HepG2 (cell line): ENCODE measurements around the gene TMEM271. TPM values are rescaled to one million over a fixed set of nuclear protein-coding genes. Genes with fewer than 3 reads are reported as not detected.

Experiments
- ATAC-seq: fragments of 200-7000 bp; cut with Tn5 transposase; 3 replicates; pipeline ENCODE4 v1.9.1; 2020; ENCODE audit warnings: mild to moderate bottlenecking, moderate library complexity
- BruUV-seq: library from RNA; stranded (reverse); fragments of 400-500 nt; replicated peaks from 2 replicates; lab custom pipeline; 2021; lab: Mats Ljungman, UMichigan
- CTCF ChIA-PET: fragments of 300-600 bp; formaldehyde crosslinking; extraction: SDS; loops from one replicate; lab custom pipeline; 2021; ENCODE audit warnings: low total read pairs, inconsistent platforms, low intra/inter-chr PET ratio; lab: Yijun Ruan, JAX
- POLR2A ChIA-PET: fragments of 350-600 bp; sonication (Branson Sonifier 250); formaldehyde crosslinking; loops from one replicate; lab custom pipeline; 2020; ENCODE audit warnings: antibody characterized with exemption, inconsistent platforms; lab: Yijun Ruan, JAX
- DNase-seq: peaks from one replicate; pipeline ENCODE4 v3.0.0-alpha.2; 2015; ENCODE audit warnings: low spot score
- FAIRE-seq: peaks from 3 replicates; lab custom pipeline; 2011; peaks lifted over from hg19 to GRCh38; lab: Jason Lieb, UNC
- H2AFZ ChIP-seq: one replicate; pipeline ENCODE4 v1.6.1; 2011; ENCODE audit warnings: low read length, inconsistent platforms
- H3K27ac ChIP-seq: fragments of 300-600 bp; 3 replicates; pipeline ENCODE4 v1.8.0; 2011; ENCODE audit warnings: mixed run types, mild to moderate bottlenecking, mixed read lengths, low read length, inconsistent platforms; ENCODE audit not compliant: insufficient read depth; ENCODE audit errors: extremely low read length
- H3K27me3 ChIP-seq, 2 experiments: fragments of 200-600 bp in 1 of 2; 2 replicates in 1 of 2; 3 replicates in 1 of 2; pipeline versions ENCODE4 v1.6.0 to v1.8.0; 2011; ENCODE audit warnings: low read length in 2 of 2, mild to moderate bottlenecking in 2 of 2, moderate library complexity in 2 of 2, inconsistent platforms in 1 of 2; ENCODE audit not compliant: insufficient read depth in 2 of 2, control insufficient read depth in 1 of 2
- H3K36me3 ChIP-seq, 2 experiments: fragments of 200-600 bp in 1 of 2; replicated peaks in 1 of 2; 2 replicates in 1 of 2; 3 replicates in 1 of 2; pipeline versions ENCODE4 v1.5.1 to v1.8.0; 2011; ENCODE audit warnings: low read length in 2 of 2, inconsistent platforms in 1 of 2; ENCODE audit not compliant: insufficient read depth in 2 of 2, control insufficient read depth in 1 of 2
- H3K4me1 ChIP-seq: 2 replicates; pipeline ENCODE4 v1.5.1; 2012; ENCODE audit warnings: low read length, inconsistent platforms; ENCODE audit not compliant: insufficient read depth
- H3K4me2 ChIP-seq: 2 replicates; pipeline ENCODE4 v1.6.0; 2011; ENCODE audit warnings: low read depth, low read length, inconsistent platforms
- H3K4me3 ChIP-seq, 3 experiments: fragments of 200-600 bp in 1 of 3; sonication (generic), shearing (Covaris generic) in 1 of 3; replicated peaks in 1 of 3; 2 replicates each; pipeline ENCODE4 v1.5.1; 2011 to 2016; ENCODE audit warnings: low read length in 3 of 3, inconsistent platforms in 2 of 3, low read depth in 2 of 3, mild to moderate bottlenecking in 2 of 3, control low read depth in 1 of 3, mixed read lengths in 1 of 3; ENCODE audit not compliant: insufficient read depth in 1 of 3
- H3K79me2 ChIP-seq: one replicate; pipeline ENCODE4 v1.6.1; 2011; ENCODE audit warnings: low read length, inconsistent platforms; ENCODE audit not compliant: insufficient read depth
- H3K9ac ChIP-seq: 2 replicates; pipeline ENCODE4 v1.6.0; 2011; ENCODE audit warnings: mild to moderate bottlenecking, low read depth, low read length, inconsistent platforms; ENCODE audit not compliant: insufficient read depth
- H3K9me3 ChIP-seq: 2 replicates; pipeline ENCODE4 v1.5.1; 2012; ENCODE audit warnings: mild to moderate bottlenecking, low read length
- H4K20me1 ChIP-seq: 2 replicates; pipeline ENCODE4 v1.6.0; 2011; ENCODE audit warnings: inconsistent platforms, mild to moderate bottlenecking, low read length, moderate library complexity; ENCODE audit not compliant: insufficient read depth
- FOXC1 ChIP-seq: sonication (generic); formaldehyde crosslinking; IDR thresholded peaks from 2 replicates; pipeline ENCODE4 v1.8.0; 2022; ENCODE audit warnings: mild to moderate bottlenecking, missing genetic modification reagents, borderline replicate concordance
- KLF13 ChIP-seq: sonication (generic); formaldehyde crosslinking; IDR thresholded peaks from 2 replicates; pipeline ENCODE4 v1.4.0; 2020; ENCODE audit warnings: mild to moderate bottlenecking, missing genetic modification reagents
- NR1H2 ChIP-seq: sonication (generic); formaldehyde crosslinking; IDR thresholded peaks from 2 replicates; pipeline ENCODE4 v1.8.1; 2022; ENCODE audit warnings: low read depth, missing genetic modification reagents, borderline replicate concordance
- PAX8 ChIP-seq: sonication (generic); formaldehyde crosslinking; IDR thresholded peaks from 2 replicates; pipeline ENCODE4 v1.8.0; 2022; ENCODE audit warnings: mild to moderate bottlenecking, missing genetic modification reagents, borderline replicate concordance
- POLR2G ChIP-seq: fragments of 200-400 bp; formaldehyde crosslinking; IDR thresholded peaks from 2 replicates; pipeline ENCODE4 v1.6.1; 2018; ENCODE audit warnings: mild to moderate bottlenecking, low read depth, low read length, moderate library complexity
- REPIN1 ChIP-seq: sonication (generic); formaldehyde crosslinking; IDR thresholded peaks from 2 replicates; pipeline ENCODE4 v1.8.0; 2022; ENCODE audit warnings: missing genetic modification reagents, low read depth, mild to moderate bottlenecking, borderline replicate concordance
- TEAD2 ChIP-seq: sonication (generic); formaldehyde crosslinking; IDR thresholded peaks from 2 replicates; pipeline ENCODE4 v1.9.0; 2021; ENCODE audit warnings: missing genetic modification reagents
- ZFP1 ChIP-seq: IDR thresholded peaks from 2 replicates; pipeline ENCODE4 v1.6.1; 2016
- ZNF468 ChIP-seq: sonication (generic); formaldehyde crosslinking; IDR thresholded peaks from 2 replicates; pipeline ENCODE4 v1.8.0; 2022; ENCODE audit warnings: mild to moderate bottlenecking, moderate library complexity, missing genetic modification reagents
- ZNF724P ChIP-seq: sonication (generic); formaldehyde crosslinking; IDR thresholded peaks from 2 replicates; pipeline ENCODE4 v1.8.0; 2022; ENCODE audit warnings: missing genetic modification reagents, borderline replicate concordance
- WGBS: methylation state at CpG from one replicate; pipeline ENCODE4 v1.1.6; 2017; ENCODE audit warnings: low lambda C conversion rate; 5-methylcytosine and 5-hydroxymethylcytosine counted together
- in situ Hi-C: cut with HindIII; loops from 2 replicates; pipeline ENCODE4 v1.10.0; 2017; ENCODE audit warnings: low pct_unique_long_range_greater_than_20kb; ENCODE audit not compliant: extremely low pct_ligation_motif_present
- intact Hi-C: fragments of 100-400 bp; cut with micrococcal nuclease; formaldehyde crosslinking; loops from one replicate; pipeline ENCODE4 v1.10.0; 2022; ENCODE audit not compliant: unreplicated experiment
- polyA plus RNA-seq, 8 experiments: library from polyadenylated mRNA; depleted of rRNA in 3 of 8; stranded (reverse) in 7 of 8; unstranded in 1 of 8; fragments of >200 nt; fragmentation: Illumina TruSeq in 4 of 8; extraction: Trizol in 4 of 8; gene quantifications; 2 replicates each; pipeline versions ENCODE4 v1.2.1 to v1.2.3, GENCODE V29; 2011 to 2016; ENCODE audit warnings: low read depth in 4 of 8, missing spikeins in 1 of 8, mixed read lengths in 1 of 8; ENCODE audit not compliant: insufficient read depth in 1 of 8
- total RNA-seq, 5 experiments: library from RNA; depleted of rRNA; stranded (reverse); fragments of >200 nt; fragmentation: Illumina TruSeq; extraction: Trizol; gene quantifications; 2 replicates each; pipeline ENCODE4 v1.2.3, GENCODE V29; 2016; ENCODE audit warnings: low read depth in 1 of 5
- TF ChIP-seq, protein P1 (sequence below): sonication (generic); formaldehyde crosslinking; IDR thresholded peaks from 2 replicates; pipeline ENCODE4 v1.4.0; 2020; ENCODE audit warnings: missing genetic modification reagents
- TF ChIP-seq, protein P2 (sequence below): sonication (generic); formaldehyde crosslinking; IDR thresholded peaks from 2 replicates; pipeline ENCODE4 v1.5.1; 2020; ENCODE audit warnings: missing genetic modification reagents, mild to moderate bottlenecking, borderline replicate concordance
- TF ChIP-seq, protein P3 (sequence below), 2 experiments: sonication (generic) in 1 of 2; formaldehyde crosslinking in 1 of 2; IDR thresholded peaks; 2 replicates each; pipeline versions ENCODE4 v1.4.0 to v1.6.1; 2016 to 2020; ENCODE audit warnings: borderline replicate concordance in 1 of 2, low read depth in 1 of 2, mild to moderate bottlenecking in 1 of 2, missing genetic modification reagents in 1 of 2

The TMEM271 gene
- total and polyA plus RNA-seq, 2 of the 13 experiments (the other 11 are each of a cell fraction or from before 2014, with no cell fraction given), result not detected

DNA sequence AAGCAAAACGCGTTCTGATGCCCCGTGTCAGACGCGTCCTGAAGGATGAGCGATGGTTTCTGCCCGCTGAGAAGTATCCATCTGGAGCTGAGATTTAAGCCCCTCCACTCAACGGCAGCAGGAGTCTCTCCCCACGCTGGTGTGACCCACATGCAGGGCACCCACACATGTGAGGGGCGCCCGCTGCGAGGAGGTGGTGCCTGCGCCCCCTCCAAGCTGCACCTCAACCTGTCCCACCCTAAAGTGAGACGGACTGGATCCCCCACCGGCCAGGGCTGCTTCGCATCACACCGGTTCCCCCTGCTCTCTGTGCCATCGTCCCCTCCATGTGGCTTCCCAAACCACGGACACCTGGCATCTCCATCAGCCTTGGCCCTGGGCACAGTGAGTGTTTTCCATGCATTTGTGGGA lies 44.8 kb upstream of the TMEM271 start:
- Histone ChIP-seq H4K20me1 (no peaks in the 10 kb centered on the region), H3K36me3 (no peaks in the 10 kb centered on the region), H3K4me2 (no peak overlapping the region), H3K4me3 (no peak overlapping the region), H2AFZ (no peak overlapping the region), H3K27me3 (peaks cover 5 to 57% of the 10 kb centered on the region in 2 experiments; a peak in 4 of 5 replicates), H3K79me2 (no peaks in the 10 kb centered on the region), H3K9ac (no peak overlapping the region), H3K9me3 (no peaks in the 10 kb centered on the region), H3K27ac (no peak overlapping the region), H3K4me1 (no peaks in the 10 kb centered on the region)
- in situ Hi-C loops (no loop called here), intact Hi-C loops (no loop called here)
- CTCF ChIA-PET, result no interaction called here
- no peak for DNase-seq
- POLR2A ChIA-PET, result no interaction called here
- ATAC-seq, result no peak
- no peak for FAIRE-seq
- no TSS peak for BruUV-seq
- WGBS, result 20% methylated on average over 4 of the region's 19 CpGs
- TF ChIP-seq KLF13 (CRISPR knock-in tag), result no peak
- TF ChIP-seq ZNF468 (CRISPR knock-in tag), result no peak
- no peak for TF ChIP-seq ZFP1 (CRISPR knock-in tag)
- TF ChIP-seq POLR2G, result no peak
- no peak for TF ChIP-seq TEAD2 (CRISPR knock-in tag)
- TF ChIP-seq, protein P1, sequence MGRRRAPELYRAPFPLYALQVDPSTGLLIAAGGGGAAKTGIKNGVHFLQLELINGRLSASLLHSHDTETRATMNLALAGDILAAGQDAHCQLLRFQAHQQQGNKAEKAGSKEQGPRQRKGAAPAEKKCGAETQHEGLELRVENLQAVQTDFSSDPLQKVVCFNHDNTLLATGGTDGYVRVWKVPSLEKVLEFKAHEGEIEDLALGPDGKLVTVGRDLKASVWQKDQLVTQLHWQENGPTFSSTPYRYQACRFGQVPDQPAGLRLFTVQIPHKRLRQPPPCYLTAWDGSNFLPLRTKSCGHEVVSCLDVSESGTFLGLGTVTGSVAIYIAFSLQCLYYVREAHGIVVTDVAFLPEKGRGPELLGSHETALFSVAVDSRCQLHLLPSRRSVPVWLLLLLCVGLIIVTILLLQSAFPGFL (CRISPR knock-in tag), result no peak
- TF ChIP-seq, protein P2, sequence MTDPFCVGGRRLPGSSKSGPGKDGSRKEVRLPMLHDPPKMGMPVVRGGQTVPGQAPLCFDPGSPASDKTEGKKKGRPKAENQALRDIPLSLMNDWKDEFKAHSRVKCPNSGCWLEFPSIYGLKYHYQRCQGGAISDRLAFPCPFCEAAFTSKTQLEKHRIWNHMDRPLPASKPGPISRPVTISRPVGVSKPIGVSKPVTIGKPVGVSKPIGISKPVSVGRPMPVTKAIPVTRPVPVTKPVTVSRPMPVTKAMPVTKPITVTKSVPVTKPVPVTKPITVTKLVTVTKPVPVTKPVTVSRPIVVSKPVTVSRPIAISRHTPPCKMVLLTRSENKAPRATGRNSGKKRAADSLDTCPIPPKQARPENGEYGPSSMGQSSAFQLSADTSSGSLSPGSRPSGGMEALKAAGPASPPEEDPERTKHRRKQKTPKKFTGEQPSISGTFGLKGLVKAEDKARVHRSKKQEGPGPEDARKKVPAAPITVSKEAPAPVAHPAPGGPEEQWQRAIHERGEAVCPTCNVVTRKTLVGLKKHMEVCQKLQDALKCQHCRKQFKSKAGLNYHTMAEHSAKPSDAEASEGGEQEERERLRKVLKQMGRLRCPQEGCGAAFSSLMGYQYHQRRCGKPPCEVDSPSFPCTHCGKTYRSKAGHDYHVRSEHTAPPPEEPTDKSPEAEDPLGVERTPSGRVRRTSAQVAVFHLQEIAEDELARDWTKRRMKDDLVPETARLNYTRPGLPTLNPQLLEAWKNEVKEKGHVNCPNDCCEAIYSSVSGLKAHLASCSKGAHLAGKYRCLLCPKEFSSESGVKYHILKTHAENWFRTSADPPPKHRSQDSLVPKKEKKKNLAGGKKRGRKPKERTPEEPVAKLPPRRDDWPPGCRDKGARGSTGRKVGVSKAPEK, result no peak
- no peak for TF ChIP-seq NR1H2 (CRISPR knock-in tag)
- TF ChIP-seq REPIN1, result no peak
- TF ChIP-seq ZNF724P, result no peak
- no peak for TF ChIP-seq FOXC1 (CRISPR knock-in tag)
- TF ChIP-seq, protein P3, sequence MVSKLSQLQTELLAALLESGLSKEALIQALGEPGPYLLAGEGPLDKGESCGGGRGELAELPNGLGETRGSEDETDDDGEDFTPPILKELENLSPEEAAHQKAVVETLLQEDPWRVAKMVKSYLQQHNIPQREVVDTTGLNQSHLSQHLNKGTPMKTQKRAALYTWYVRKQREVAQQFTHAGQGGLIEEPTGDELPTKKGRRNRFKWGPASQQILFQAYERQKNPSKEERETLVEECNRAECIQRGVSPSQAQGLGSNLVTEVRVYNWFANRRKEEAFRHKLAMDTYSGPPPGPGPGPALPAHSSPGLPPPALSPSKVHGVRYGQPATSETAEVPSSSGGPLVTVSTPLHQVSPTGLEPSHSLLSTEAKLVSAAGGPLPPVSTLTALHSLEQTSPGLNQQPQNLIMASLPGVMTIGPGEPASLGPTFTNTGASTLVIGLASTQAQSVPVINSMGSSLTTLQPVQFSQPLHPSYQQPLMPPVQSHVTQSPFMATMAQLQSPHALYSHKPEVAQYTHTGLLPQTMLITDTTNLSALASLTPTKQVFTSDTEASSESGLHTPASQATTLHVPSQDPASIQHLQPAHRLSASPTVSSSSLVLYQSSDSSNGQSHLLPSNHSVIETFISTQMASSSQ (IDR thresholded peaks at IDR 0.05; ENCODE audit: low read depth), result no peak
- TF ChIP-seq, protein P3 (CRISPR knock-in tag; IDR thresholded peaks at IDR 0.05; ENCODE audit: borderline replicate concordance), result no peak
- TF ChIP-seq PAX8, result no peak
